ACC112 (cell line): ENCODE data around the gene ARF6.

Source experiments
- H2AFZ ChIP-seq: fragments of 200-600 bp; sonication (generic); one replicate; pipeline ENCODE4 v1.6.0; 2017; ENCODE audit warnings: antibody characterized with exemption, low read length; ENCODE audit not compliant: unreplicated experiment
- H3K27ac ChIP-seq: fragments of 200-600 bp; sonication (generic); 2 replicates; pipeline ENCODE4 v1.5.1; 2014; ENCODE audit warnings: low read depth, mild to moderate bottlenecking, antibody characterized with exemption, low read length, moderate library complexity
- H3K27me3 ChIP-seq: fragments of 200-600 bp; sonication (generic); 2 replicates; pipeline ENCODE4 v1.6.1; 2014; ENCODE audit warnings: mild to moderate bottlenecking, antibody characterized with exemption, low read length, moderate library complexity, mixed read lengths; ENCODE audit not compliant: insufficient read depth
- H3K36me3 ChIP-seq: fragments of 200-600 bp; sonication (generic); 2 replicates; pipeline ENCODE4 v1.6.1; 2016; ENCODE audit warnings: mild to moderate bottlenecking, antibody characterized with exemption, low read length, moderate library complexity, mixed read lengths; ENCODE audit not compliant: insufficient read depth
- H3K4me1 ChIP-seq: fragments of 200-600 bp; sonication (generic); one replicate; pipeline ENCODE4 v1.6.1; 2016; ENCODE audit warnings: low read length, mixed read lengths; ENCODE audit not compliant: insufficient read depth, unreplicated experiment, control insufficient read depth
- H3K4me3 ChIP-seq: fragments of 200-600 bp; sonication (generic); 2 replicates; pipeline ENCODE4 v1.5.1; 2014; ENCODE audit warnings: mild to moderate bottlenecking, low read depth, low read length
- H3K79me2 ChIP-seq: fragments of 200-600 bp; sonication (generic); one replicate; pipeline ENCODE4 v1.6.0; 2016; ENCODE audit warnings: low read length; ENCODE audit not compliant: control insufficient read depth, unreplicated experiment, insufficient read depth

The ARF6 gene

GRCh38 chr14:49892636-49893308 lies at the start of gene ARF6:
TSS of gene ARF6 (plus strand) at chr14:49893082. CDS start at chr14:49893737, 655 bp downstream.
- Histone ChIP-seq H3K4me1 (peaks cover 16% of the 10 kb centered on the region), H3K27me3 (no peaks in the 10 kb centered on the region), H3K79me2 (peaks cover 55% of the 10 kb centered on the region), H2AFZ (peak within 1 kb of the TSS; percentile 71), H3K4me3 (peak within 1 kb of the TSS; percentile 97), H3K27ac (peak within 1 kb of the TSS; percentile 97), H3K36me3 (peaks cover 31% of the 10 kb centered on the region)

- no peak overlapping the region for H3K4me3 ChIP-seq
- no peak overlapping the region for H2AFZ ChIP-seq
- peaks cover 43% of the 10 kb centered on the region for H3K79me2 ChIP-seq
- no peaks in the 10 kb centered on the region for H3K27me3 ChIP-seq
- H3K4me1 ChIP-seq: peaks cover 11% of the 10 kb centered on the region
- H3K36me3 ChIP-seq: peaks cover 24% of the 10 kb centered on the region
- no peak overlapping the region for H3K27ac ChIP-seq
Measured at GRCh38 chr14:49849213-49849847, 43.6 kb upstream of the ARF6 start.

GRCh38 chr14:49851813-49852212 lies 41.1 kb upstream of the ARF6 start:
- Histone ChIP-seq H3K27ac (peak overlapping the region; percentile 71; the same call in 1 of the 2 replicates), H2AFZ (peak overlapping the region; percentile 96), H3K27me3 (no peaks in the 10 kb centered on the region), H3K79me2 (peaks cover 37% of the 10 kb centered on the region), H3K4me1 (peaks cover 11% of the 10 kb centered on the region), H3K4me3 (peak overlapping the region; percentile 87), H3K36me3 (peaks cover 11% of the 10 kb centered on the region; the same call in 1 of the 2 replicates)

- Histone ChIP-seq H3K27ac (peak within 1 kb of the TSS; percentile 71), H2AFZ (peak within 1 kb of the TSS; percentile 96), H3K79me2 (peaks cover 37% of the 10 kb centered on the region), H3K36me3 (peaks cover 11% of the 10 kb centered on the region; the same call in 1 of the 2 replicates), H3K4me3 (peak within 1 kb of the TSS; percentile 87), H3K27me3 (no peaks in the 10 kb centered on the region), H3K4me1 (peaks cover 11% of the 10 kb centered on the region)
Measured at GRCh38 chr14:49852301-49853157, 40.4 kb upstream of the ARF6 start, which contains the start of gene NEMF. TSS of gene NEMF (minus strand) at chr14:49852788. CDS start at chr14:49852753, 35 bp downstream.

- Histone ChIP-seq H2AFZ (peak overlapping the region; percentile 96), H3K4me3 (peak overlapping the region; percentile 87)
Measured at GRCh38 chr14:49853158-49853477, 39.8 kb upstream of the ARF6 start.

GRCh38 chr14:49853572-49854375 lies 39.1 kb upstream of the ARF6 start:
- Histone ChIP-seq H3K4me3 (peak overlapping the region; percentile 87), H3K4me1 (peaks cover 11% of the 10 kb centered on the region), H3K36me3 (peaks cover 11% of the 10 kb centered on the region; the same call in 1 of the 2 replicates), H2AFZ (peak overlapping the region; percentile 10), H3K27me3 (no peaks in the 10 kb centered on the region), H3K79me2 (peaks cover 37% of the 10 kb centered on the region), H3K27ac (no peak overlapping the region)

More at GRCh38 chr14:49853158-49853477, 39.8 kb upstream of the ARF6 start:
- Histone ChIP-seq H3K27me3 (no peaks in the 10 kb centered on the region), H3K27ac (no peak overlapping the region), H3K4me1 (peaks cover 11% of the 10 kb centered on the region), H3K79me2 (peaks cover 37% of the 10 kb centered on the region), H3K36me3 (peaks cover 11% of the 10 kb centered on the region; the same call in 1 of the 2 replicates)

GRCh38 chr14:49857427-49858003 lies 35.4 kb upstream of the ARF6 start:
- Histone ChIP-seq H3K79me2 (peaks cover 2% of the 10 kb centered on the region), H2AFZ (no peak overlapping the region)

GRCh38 chr14:49858383-49858782 lies 34.5 kb upstream of the ARF6 start:
- Histone ChIP-seq H2AFZ (no peak overlapping the region), H3K79me2 (no peaks in the 10 kb centered on the region), H3K4me3 (no peak overlapping the region), H3K27ac (no peak overlapping the region), H3K36me3 (no peaks in the 10 kb centered on the region), H3K27me3 (no peaks in the 10 kb centered on the region), H3K4me1 (peaks cover 12% of the 10 kb centered on the region)

More at GRCh38 chr14:49857427-49858003, 35.4 kb upstream of the ARF6 start:
- Histone ChIP-seq H3K27ac (no peak overlapping the region), H3K4me3 (no peak overlapping the region), H3K4me1 (peaks cover 12% of the 10 kb centered on the region), H3K36me3 (no peaks in the 10 kb centered on the region), H3K27me3 (no peaks in the 10 kb centered on the region)

GRCh38 chr14:49860988-49861698 lies 31.7 kb upstream of the ARF6 start:
- Histone ChIP-seq H2AFZ (peak overlapping the region; percentile 86), H3K27ac (peak overlapping the region; percentile 98), H3K4me3 (peak overlapping the region; percentile 85), H3K36me3 (no peaks in the 10 kb centered on the region), H3K79me2 (peaks cover 3% of the 10 kb centered on the region), H3K27me3 (no peaks in the 10 kb centered on the region), H3K4me1 (peaks cover 18% of the 10 kb centered on the region)
